AG09309 (cell line): ENCODE results near the gene PSMD10.

Source experiments
- DNase-seq: peaks from one replicate; pipeline ENCODE4 v3.0.0-alpha.2; 2010; ENCODE audit warnings: low read depth
- H3K4me3 ChIP-seq: 2 replicates; pipeline ENCODE4 v1.5.1; 2011; ENCODE audit warnings: mild to moderate bottlenecking, low read depth, low read length, moderate library complexity; ENCODE audit not compliant: control insufficient read depth
- TF ChIP-seq, protein P1 (sequence below): IDR thresholded peaks from 2 replicates; pipeline ENCODE4 v1.5.1; 2011; ENCODE audit warnings: mild to moderate bottlenecking, low read depth, low read length, inconsistent platforms; ENCODE audit not compliant: insufficient read depth, control insufficient read depth; ENCODE audit errors: missing control alignments

Gene PSMD10

DNA sequence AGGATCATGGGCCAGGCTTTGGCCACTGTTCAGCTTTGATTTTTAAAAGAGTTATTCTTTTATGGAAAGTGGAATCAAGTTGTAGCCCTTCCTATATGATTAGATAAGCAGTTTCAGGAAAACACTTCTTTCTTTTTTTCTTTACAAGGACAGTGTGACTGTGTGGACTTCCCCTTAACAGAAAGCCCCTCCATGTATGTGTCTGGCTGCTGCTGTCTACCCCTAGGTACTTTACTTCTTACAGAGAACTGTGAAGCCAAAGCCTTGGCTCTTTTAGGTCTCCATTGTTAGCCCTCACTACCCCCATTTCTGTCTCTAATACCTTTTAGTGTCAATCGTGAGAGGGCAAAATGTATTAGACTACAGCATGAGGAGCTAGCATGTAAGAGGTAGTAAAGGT lies 27.3 kb downstream of the PSMD10 start:
- TF ChIP-seq, protein P1, sequence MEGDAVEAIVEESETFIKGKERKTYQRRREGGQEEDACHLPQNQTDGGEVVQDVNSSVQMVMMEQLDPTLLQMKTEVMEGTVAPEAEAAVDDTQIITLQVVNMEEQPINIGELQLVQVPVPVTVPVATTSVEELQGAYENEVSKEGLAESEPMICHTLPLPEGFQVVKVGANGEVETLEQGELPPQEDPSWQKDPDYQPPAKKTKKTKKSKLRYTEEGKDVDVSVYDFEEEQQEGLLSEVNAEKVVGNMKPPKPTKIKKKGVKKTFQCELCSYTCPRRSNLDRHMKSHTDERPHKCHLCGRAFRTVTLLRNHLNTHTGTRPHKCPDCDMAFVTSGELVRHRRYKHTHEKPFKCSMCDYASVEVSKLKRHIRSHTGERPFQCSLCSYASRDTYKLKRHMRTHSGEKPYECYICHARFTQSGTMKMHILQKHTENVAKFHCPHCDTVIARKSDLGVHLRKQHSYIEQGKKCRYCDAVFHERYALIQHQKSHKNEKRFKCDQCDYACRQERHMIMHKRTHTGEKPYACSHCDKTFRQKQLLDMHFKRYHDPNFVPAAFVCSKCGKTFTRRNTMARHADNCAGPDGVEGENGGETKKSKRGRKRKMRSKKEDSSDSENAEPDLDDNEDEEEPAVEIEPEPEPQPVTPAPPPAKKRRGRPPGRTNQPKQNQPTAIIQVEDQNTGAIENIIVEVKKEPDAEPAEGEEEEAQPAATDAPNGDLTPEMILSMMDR: no peak
- no peak overlapping the region for H3K4me3 ChIP-seq
- DNase-seq: no peak

DNA sequence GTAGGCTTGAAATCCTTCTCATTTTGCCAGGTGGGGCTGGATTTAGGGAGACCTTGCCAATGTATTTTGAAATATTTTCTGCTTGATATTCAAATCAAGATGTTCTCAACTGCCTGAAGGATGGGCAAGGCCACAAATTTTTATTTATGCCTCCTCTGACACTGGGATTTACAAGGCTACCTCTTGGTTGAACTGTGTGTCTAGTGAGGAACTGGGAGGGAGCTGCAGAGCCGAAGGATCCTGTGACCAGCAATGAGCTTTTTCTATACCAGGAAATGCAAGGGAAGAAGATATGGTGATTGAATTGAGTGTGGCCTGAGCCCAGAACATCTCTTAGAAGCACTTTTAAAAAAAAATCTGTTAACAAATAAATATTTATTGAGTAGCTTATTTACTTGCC lies 31.5 kb downstream of the PSMD10 start:
- no peak overlapping the region for H3K4me3 ChIP-seq
- no peak for DNase-seq
- TF ChIP-seq, protein P1: no peak

DNA sequence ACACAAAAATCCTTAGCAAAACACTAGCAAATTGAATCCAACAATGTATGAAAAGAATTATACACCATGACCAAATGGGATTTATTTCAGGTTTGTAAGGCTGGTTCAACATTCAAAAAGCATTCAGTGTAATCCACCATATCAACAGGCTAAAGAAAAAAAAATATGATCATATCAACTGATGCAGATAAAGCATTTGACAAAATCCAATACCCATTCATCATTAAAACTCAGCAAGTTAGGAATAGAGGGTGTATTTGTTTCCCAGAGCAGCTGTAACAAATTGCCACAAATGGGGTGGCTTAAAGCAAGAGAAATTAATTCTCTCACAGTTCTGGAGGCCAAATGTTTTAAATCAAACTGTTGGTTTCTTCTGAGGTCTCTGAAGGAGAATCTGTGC lies 35.8 kb downstream of the PSMD10 start:
- TF ChIP-seq, protein P1: no peak
- no peak overlapping the region for H3K4me3 ChIP-seq
- DNase-seq: no peak

DNA sequence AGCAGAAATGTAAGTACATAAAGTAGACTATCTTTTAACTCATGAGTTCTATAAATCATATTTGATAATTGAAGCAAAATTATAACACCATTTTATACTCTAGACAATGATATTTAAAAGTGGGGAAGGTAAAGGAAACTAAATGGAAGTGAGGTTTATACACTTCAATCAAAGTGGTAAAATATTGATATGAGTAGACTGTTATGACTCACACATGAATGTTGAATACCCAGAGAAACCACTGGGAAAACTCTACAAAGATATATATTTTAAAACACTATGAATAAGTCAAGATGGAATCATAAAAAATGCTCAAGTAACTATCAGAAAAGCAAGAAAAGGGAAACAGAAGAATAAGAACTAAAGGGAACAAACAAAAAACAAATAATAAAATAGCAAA lies 38.1 kb downstream of the PSMD10 start:
- DNase-seq: no peak
- TF ChIP-seq, protein P1: no peak
- H3K4me3 ChIP-seq: no peak overlapping the region

DNA sequence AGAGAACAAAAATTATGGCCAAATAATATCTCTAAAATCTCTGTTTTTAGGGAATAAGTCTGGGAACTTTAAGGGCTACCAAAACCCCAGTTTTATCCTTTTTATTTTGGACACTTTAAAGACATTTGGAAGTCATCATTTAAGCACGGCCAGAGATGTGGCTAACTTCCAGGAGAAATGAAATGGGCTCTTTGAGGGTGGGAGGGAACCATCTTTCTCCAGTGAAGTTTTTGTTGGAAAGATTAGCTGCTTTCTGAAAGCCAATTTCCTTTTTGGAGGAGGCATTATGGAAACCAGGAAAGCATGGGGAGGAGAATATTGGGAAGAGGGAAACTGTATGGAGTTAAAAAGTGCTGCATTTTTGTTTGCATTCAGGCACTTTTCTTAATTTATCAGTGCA lies 41.7 kb downstream of the PSMD10 start:
- DNase-seq: no peak
- TF ChIP-seq, protein P1: no peak

DNA sequence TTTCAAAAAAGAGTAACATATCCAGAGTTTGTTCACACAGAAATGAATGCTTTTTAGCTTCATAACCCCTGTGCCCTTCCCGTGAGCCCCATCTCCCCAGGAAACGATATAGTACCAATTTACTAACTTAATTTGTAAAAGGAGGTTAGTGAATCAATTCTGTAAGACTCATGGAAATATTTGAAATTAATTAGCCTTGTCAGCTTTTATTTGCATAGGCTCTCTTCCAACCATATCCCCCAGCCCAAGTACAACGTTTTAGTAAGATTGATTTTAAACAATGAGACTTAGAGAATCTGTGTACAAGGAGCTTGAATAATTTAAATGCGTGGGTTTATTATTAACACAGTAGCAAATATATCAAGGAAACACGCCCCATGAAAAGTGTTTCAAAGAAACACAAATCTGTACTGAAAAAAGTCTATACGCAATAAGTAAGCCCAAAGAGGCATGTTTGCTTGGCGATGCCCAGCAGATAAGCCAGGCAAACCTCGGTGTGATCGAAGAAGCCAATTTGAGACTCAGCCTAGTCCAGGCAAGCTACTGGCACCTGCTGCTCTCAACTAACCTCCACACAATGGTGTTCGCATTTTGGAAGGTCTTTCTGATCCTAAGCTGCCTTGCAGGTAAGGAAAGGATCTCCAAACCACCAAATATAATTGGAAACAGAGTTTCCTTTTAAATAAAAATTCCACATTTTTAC lies 46.6 kb downstream of the PSMD10 start, which contains the start of gene VSIG1:
VSIG1 (plus strand) TSS at position 512 of the 703 bp plus-strand sequence; CDS start at position 578, 66 bp downstream.
- no peak within 1 kb of the TSS for H3K4me3 ChIP-seq
- DNase-seq: no peak
- TF ChIP-seq, protein P1: no peak

More for the DNA sequence above, 41.7 kb downstream of the PSMD10 start:
- no peak overlapping the region for H3K4me3 ChIP-seq
